ENCODE data around the gene FHAD1. TPM values are rescaled to one million over a fixed set of nuclear protein-coding genes. Genes with fewer than 3 reads are reported as not detected.

FHAD1 gene
- total RNA-seq, 2 donors from 2014 or later: 0.27 to 6.5 TPM

DNA sequence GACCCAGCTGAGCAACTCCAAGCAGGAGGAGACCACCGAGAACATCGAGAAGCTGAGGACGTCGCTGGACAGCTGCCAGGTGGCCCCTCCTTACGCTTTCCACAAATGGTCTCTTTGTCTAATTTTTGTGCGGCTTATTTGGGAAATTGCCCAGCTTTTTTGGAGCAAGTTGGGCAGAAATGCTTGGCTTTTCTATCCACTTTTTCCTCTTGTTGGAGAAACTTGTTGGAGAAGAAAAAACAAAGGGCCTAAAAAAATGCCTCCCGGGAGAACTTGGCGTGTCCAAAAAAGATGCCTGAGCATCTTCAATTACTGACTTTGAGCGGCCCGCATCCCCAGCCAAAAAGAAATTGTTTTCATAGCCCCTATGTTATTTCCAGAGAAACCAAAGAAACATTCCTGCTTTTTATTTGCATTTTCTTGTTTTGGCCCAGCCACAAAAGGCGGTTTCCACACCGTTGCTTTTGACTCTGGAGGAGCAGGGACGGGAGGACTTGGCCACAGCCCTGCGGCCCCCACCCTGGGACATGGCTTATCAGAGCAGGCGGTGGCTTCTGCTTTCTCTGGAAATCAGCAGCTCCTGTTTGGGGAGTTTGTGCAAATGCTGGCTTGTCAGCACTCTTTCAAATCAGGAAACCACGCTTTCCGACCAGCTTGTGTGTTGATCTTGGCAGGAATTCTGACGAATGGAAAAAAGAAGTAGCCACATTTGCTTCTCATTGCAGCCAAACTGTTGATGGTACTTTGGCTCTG lies 81.5 kb downstream of the FHAD1 start:
- peak; percentile 30 for DNase-seq (ENCODE audit: low spot score)
- Histone ChIP-seq H3K36me3 (no peaks in the 10 kb centered on the region), H3K4me1 (replicated peaks) (no peaks in the 10 kb centered on the region), H3K27me3 (replicated peaks; ENCODE audit: insufficient read depth) (no peaks in the 10 kb centered on the region), H3K27ac (no peak overlapping the region), H3K9me3 (no peaks in the 10 kb centered on the region), H3K4me3 (no peak overlapping the region)
- intact Hi-C loops (cut with DNase I): no loop called here
- WGBS: 7% methylated on average over 18 of the region's 18 CpGs
- no peak for TF ChIP-seq POLR2A (IDR thresholded peaks at IDR 0.05)
- peak; percentile 43 for TF ChIP-seq POLR2AphosphoS5 (IDR thresholded peaks at IDR 0.05)

DNA sequence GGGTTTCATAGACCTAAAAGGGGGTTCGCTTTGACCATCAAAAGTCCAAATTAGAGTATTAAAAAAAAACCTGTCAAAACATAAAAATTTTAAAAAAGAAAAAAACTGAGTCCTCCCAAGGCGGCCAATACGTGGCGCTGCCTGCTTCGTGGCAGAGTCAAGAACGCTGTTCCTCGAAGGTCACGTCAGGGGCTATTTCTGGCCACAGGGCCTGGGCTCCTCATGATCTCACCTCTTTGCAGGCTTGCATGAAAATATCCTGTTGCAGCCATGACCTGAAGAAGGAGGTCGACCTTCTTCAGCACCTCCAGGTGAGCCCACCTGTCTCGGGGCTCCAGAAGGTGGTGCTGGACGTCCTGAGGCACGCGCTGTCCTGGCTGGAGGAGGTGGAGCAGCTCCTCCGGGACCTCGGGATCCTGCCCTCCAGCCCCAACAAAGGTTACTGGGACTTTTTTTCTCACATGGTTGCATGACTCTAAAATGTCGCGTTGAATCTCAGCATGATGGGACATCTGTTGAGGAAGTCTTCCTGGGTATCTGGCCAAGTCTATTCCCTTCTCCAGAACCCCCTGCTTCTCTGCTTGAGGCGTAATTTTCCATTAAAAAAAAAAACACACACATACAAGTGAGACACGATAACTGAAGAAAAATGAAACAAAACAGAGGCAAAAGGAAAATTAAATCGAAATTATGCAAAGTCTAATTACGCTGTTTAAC lies 82.2 kb downstream of the FHAD1 start:
- no peaks in the 10 kb centered on the region for H3K27me3 ChIP-seq (replicated peaks; ENCODE audit: insufficient read depth)
- no peak for DNase-seq (ENCODE audit: low spot score)
- H3K36me3 ChIP-seq: no peaks in the 10 kb centered on the region
- H3K4me3 ChIP-seq: no peak overlapping the region
- TF ChIP-seq, protein P1, sequence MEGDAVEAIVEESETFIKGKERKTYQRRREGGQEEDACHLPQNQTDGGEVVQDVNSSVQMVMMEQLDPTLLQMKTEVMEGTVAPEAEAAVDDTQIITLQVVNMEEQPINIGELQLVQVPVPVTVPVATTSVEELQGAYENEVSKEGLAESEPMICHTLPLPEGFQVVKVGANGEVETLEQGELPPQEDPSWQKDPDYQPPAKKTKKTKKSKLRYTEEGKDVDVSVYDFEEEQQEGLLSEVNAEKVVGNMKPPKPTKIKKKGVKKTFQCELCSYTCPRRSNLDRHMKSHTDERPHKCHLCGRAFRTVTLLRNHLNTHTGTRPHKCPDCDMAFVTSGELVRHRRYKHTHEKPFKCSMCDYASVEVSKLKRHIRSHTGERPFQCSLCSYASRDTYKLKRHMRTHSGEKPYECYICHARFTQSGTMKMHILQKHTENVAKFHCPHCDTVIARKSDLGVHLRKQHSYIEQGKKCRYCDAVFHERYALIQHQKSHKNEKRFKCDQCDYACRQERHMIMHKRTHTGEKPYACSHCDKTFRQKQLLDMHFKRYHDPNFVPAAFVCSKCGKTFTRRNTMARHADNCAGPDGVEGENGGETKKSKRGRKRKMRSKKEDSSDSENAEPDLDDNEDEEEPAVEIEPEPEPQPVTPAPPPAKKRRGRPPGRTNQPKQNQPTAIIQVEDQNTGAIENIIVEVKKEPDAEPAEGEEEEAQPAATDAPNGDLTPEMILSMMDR (IDR thresholded peaks at IDR 0.05): peak in 1 of 4 experiments; percentile 4
- no peak for TF ChIP-seq POLR2AphosphoS5 (IDR thresholded peaks at IDR 0.05)
- no peak overlapping the region for H3K27ac ChIP-seq
- intact Hi-C loops (cut with DNase I): no loop called here
- 52% methylated on average over 21 of the region's 21 CpGs for WGBS
- no peaks in the 10 kb centered on the region for H3K9me3 ChIP-seq
- no peaks in the 10 kb centered on the region for H3K4me1 ChIP-seq (replicated peaks)

DNA sequence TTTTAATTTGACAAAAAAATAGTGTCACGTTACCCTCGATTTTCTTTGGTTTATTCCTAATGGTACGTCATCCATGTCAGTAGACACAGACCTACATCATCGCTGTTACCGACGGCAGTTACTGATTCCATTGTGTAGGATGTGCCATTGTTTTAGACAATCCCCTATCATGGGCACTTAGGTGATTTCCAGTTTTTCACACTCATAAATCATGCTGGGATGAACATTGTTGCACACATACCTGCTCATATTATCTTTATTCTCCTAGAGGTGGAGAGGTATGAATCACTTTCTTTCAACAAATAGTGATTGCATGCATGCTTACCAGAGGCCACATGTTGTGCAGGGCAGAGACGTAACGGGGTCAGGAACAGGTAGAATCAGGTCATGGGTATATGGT lies 83.0 kb downstream of the FHAD1 start:
- 70% methylated on average over 8 of the region's 8 CpGs for WGBS
- DNase-seq (ENCODE audit: low spot score): no peak
- Histone ChIP-seq H3K36me3 (no peaks in the 10 kb centered on the region), H3K4me3 (no peak overlapping the region), H3K27ac (no peak overlapping the region), H3K9me3 (no peaks in the 10 kb centered on the region), H3K27me3 (replicated peaks; ENCODE audit: insufficient read depth) (no peaks in the 10 kb centered on the region), H3K4me1 (replicated peaks) (no peaks in the 10 kb centered on the region)
- intact Hi-C loops (cut with DNase I): no loop called here
- TF ChIP-seq POLR2A (IDR thresholded peaks at IDR 0.05): no peak
- TF ChIP-seq POLR2AphosphoS5 (IDR thresholded peaks at IDR 0.05): no peak
- TF ChIP-seq, protein P1 (IDR thresholded peaks at IDR 0.05): no peak

DNA sequence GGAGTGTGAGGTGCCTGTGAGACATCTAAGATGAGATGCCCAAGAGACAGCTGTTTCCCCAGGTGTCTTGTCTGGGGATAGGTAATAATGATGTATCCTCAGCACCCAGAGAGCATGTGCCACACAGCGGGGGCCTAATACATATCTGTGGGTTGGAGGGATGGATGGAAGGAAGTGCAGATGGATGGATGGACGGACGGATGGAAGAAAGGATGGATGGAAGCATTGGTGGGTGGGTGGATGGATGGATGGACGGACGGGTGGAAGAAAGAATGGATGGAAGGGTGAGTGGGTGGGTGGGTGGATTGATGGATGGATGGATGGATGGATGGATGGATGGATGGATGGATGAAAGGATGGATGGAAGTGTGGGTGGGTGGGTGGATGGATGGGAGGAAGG lies 84.2 kb downstream of the FHAD1 start:
- TF ChIP-seq, protein P1 (IDR thresholded peaks at IDR 0.05): no peak
- TF ChIP-seq POLR2A (IDR thresholded peaks at IDR 0.05) (no peak), POLR2AphosphoS5 (IDR thresholded peaks at IDR 0.05) (no peak)
- no peaks in the 10 kb centered on the region for H3K9me3 ChIP-seq
- no peak for DNase-seq (ENCODE audit: low spot score)
- H3K36me3 ChIP-seq: no peaks in the 10 kb centered on the region
- intact Hi-C loops (cut with DNase I): no loop called here
- no peaks in the 10 kb centered on the region for H3K27me3 ChIP-seq (replicated peaks; ENCODE audit: insufficient read depth)
- H3K4me1 ChIP-seq (replicated peaks): no peaks in the 10 kb centered on the region
- no peak overlapping the region for H3K27ac ChIP-seq
- 93% methylated on average over 5 of the region's 5 CpGs for WGBS
- no peak overlapping the region for H3K4me3 ChIP-seq

DNA sequence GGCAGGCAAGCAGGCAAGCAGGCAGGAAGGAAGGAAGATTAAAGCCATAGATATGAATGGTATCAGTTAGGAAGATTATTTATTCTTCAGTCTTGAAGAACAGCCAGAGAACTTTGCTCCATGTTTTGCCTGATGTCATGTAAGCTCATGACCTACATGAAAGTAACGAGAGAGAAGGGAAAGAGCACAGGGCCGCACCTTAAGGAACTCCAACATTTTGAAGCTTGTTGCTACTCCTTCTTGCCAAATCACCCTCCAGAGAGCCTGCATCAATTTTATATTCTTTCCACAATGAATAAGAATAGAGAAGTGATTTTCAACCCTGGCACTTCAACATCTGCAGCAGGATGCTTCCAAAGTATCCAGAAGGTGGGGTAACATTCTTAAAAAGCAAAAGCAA lies 84.7 kb downstream of the FHAD1 start:
- Histone ChIP-seq H3K36me3 (no peaks in the 10 kb centered on the region), H3K9me3 (no peaks in the 10 kb centered on the region), H3K27me3 (replicated peaks; ENCODE audit: insufficient read depth) (no peaks in the 10 kb centered on the region), H3K27ac (no peak overlapping the region), H3K4me1 (replicated peaks) (no peaks in the 10 kb centered on the region), H3K4me3 (no peak overlapping the region)
- TF ChIP-seq, protein P1 (IDR thresholded peaks at IDR 0.05): no peak
- TF ChIP-seq POLR2AphosphoS5 (IDR thresholded peaks at IDR 0.05) (no peak), POLR2A (IDR thresholded peaks at IDR 0.05) (no peak)
- intact Hi-C loops (cut with DNase I): no loop called here
- WGBS: 74% methylated on average over 2 of the region's 2 CpGs
- no peak for DNase-seq (ENCODE audit: low spot score)

All from prostate gland (tissue), 2 donors.